Stimulated activated naive CD8-positive, alpha-beta T cell treated with anti-CD3 and anti-CD28 coated beads, Interleukin-15, amount 100 ng/mL, for 72 hours (primary cell): Measurements from ENCODE around the gene CYREN.
A peak's percentile ranks its signal among the peaks of the same experiment; 100 is the strongest.

Source experiments
- ATAC-seq: fragments of 150-1000 bp; cut with Tn5 transposase; 2 replicates; pipeline ENCODE4 v1.10.0; 2021; ENCODE audit warnings: mild to moderate bottlenecking, moderate library complexity
- DNase-seq, 2 donors: peaks; one replicate each; pipeline ENCODE4 v3.0.0; 2021 to 2022
- H3K27ac Mint-ChIP-seq, 2 donors: one replicate each; pipeline ENCODE4 v1.8.0; 2022; ENCODE audit warnings: mild to moderate bottlenecking in 2 of 2, mixed read lengths in 2 of 2, moderate library complexity in 2 of 2
- H3K27me3 Mint-ChIP-seq: one replicate; pipeline ENCODE4 v1.8.0; 2022; ENCODE audit warnings: mixed read lengths
- H3K4me1 Mint-ChIP-seq: one replicate; pipeline ENCODE4 v1.8.0; 2022; ENCODE audit warnings: mild to moderate bottlenecking, mixed read lengths
- H3K4me3 Mint-ChIP-seq, 2 donors: one replicate each; pipeline ENCODE4 v1.8.0; 2022; ENCODE audit warnings: mild to moderate bottlenecking in 2 of 2, mixed read lengths in 2 of 2, moderate library complexity in 1 of 2
- H3K9me3 Mint-ChIP-seq, 2 donors: one replicate each; pipeline ENCODE4 v1.8.0; 2022; ENCODE audit warnings: mixed read lengths in 2 of 2

Gene CYREN

GRCh38 chr7:135188298-135188984 is 17.9 kb upstream of the CYREN start:
- no peak for DNase-seq
- peak overlapping the region in 1 of 2 donors; percentile 28 for H3K27ac Mint-ChIP-seq

GRCh38 chr7:135186841-135187253 is 16.3 kb upstream of the CYREN start:
- Mint-ChIP-seq H3K27ac (peak overlapping the region in 1 of 2 donors; percentile 79), H3K4me1 (peaks cover 11% of the 10 kb centered on the region), H3K9me3 (peaks cover 5 to 20% of the 10 kb centered on the region in 2 donors), H3K4me3 (peak overlapping the region in 1 of 2 donors; percentile 54), H3K27me3 (no peaks in the 10 kb centered on the region)
- ATAC-seq: peak; percentile 84
- DNase-seq: peak in 1 of 2 donors; percentile 65

More at GRCh38 chr7:135188298-135188984, 17.9 kb upstream of the CYREN start:
- peaks cover 0 to 4% of the 10 kb centered on the region in 2 donors for H3K9me3 Mint-ChIP-seq
- H3K4me3 Mint-ChIP-seq: no peak overlapping the region
- peaks cover 11% of the 10 kb centered on the region for H3K4me1 Mint-ChIP-seq
- H3K27me3 Mint-ChIP-seq: no peaks in the 10 kb centered on the region
- no peak for ATAC-seq

GRCh38 chr7:135186261-135186540 is 15.7 kb upstream of the CYREN start:
- H3K4me3 Mint-ChIP-seq: no peak overlapping the region
- peaks cover 12 to 27% of the 10 kb centered on the region in 2 donors for H3K9me3 Mint-ChIP-seq
- DNase-seq (no peak), ATAC-seq (no peak)
- no peak overlapping the region for H3K27ac Mint-ChIP-seq
- H3K27me3 Mint-ChIP-seq: no peaks in the 10 kb centered on the region
- H3K4me1 Mint-ChIP-seq: peaks cover 11% of the 10 kb centered on the region

GRCh38 chr7:135185471-135186260 is 15.2 kb upstream of the CYREN start:
- Mint-ChIP-seq H3K4me1 (peaks cover 11% of the 10 kb centered on the region), H3K9me3 (peaks cover 14 to 30% of the 10 kb centered on the region in 2 donors), H3K4me3 (no peak overlapping the region), H3K27me3 (no peaks in the 10 kb centered on the region), H3K27ac (peak overlapping the region in 1 of 2 donors; percentile 58)
- no peak for ATAC-seq
- DNase-seq: no peak

GRCh38 chr7:135184254-135184841 is 13.8 kb upstream of the CYREN start:
- Mint-ChIP-seq H3K9me3 (peaks cover 14 to 33% of the 10 kb centered on the region in 2 donors), H3K27ac (peak overlapping the region; percentile 52 to 63), H3K4me3 (no peak overlapping the region), H3K4me1 (peaks cover 11% of the 10 kb centered on the region), H3K27me3 (no peaks in the 10 kb centered on the region)
- ATAC-seq (no peak), DNase-seq (no peak)

- Mint-ChIP-seq H3K27me3 (no peaks in the 10 kb centered on the region), H3K4me3 (no peak overlapping the region), H3K27ac (no peak overlapping the region), H3K9me3 (peaks cover 14 to 41% of the 10 kb centered on the region in 2 donors), H3K4me1 (peaks cover 11% of the 10 kb centered on the region)
- ATAC-seq (no peak), DNase-seq (no peak)
Observed at GRCh38 chr7:135183478-135183877, 13.0 kb upstream of the CYREN start.

- Mint-ChIP-seq H3K27me3 (no peaks in the 10 kb centered on the region), H3K27ac (no peak overlapping the region), H3K4me1 (peaks cover 11% of the 10 kb centered on the region), H3K9me3 (peaks cover 14 to 42% of the 10 kb centered on the region in 2 donors), H3K4me3 (no peak overlapping the region)
- DNase-seq (no peak), ATAC-seq (no peak)
Observed at GRCh38 chr7:135181929-135182678, 11.6 kb upstream of the CYREN start.

GRCh38 chr7:135181261-135181928 is 10.9 kb upstream of the CYREN start:
- no peak for ATAC-seq
- no peak overlapping the region for H3K27ac Mint-ChIP-seq
- no peak overlapping the region for H3K4me3 Mint-ChIP-seq
- peaks cover 4% of the 10 kb centered on the region for H3K4me1 Mint-ChIP-seq
- H3K9me3 Mint-ChIP-seq: peaks cover 14 to 42% of the 10 kb centered on the region in 2 donors
- H3K27me3 Mint-ChIP-seq: no peaks in the 10 kb centered on the region
- DNase-seq: no peak

GRCh38 chr7:135180122-135180521 is 9.6 kb upstream of the CYREN start:
- Mint-ChIP-seq H3K9me3 (peaks cover 14 to 42% of the 10 kb centered on the region in 2 donors), H3K4me1 (no peaks in the 10 kb centered on the region), H3K27me3 (no peaks in the 10 kb centered on the region), H3K4me3 (no peak overlapping the region), H3K27ac (no peak overlapping the region)
- DNase-seq (peak in 1 of 2 donors; percentile 45), ATAC-seq (peak; percentile 85)

GRCh38 chr7:135179321-135179925 is 8.9 kb upstream of the CYREN start:
- DNase-seq (no peak), ATAC-seq (no peak)
- Mint-ChIP-seq H3K4me3 (no peak overlapping the region), H3K27me3 (no peaks in the 10 kb centered on the region), H3K27ac (no peak overlapping the region), H3K4me1 (no peaks in the 10 kb centered on the region), H3K9me3 (peaks cover 14 to 42% of the 10 kb centered on the region in 2 donors)

GRCh38 chr7:135178364-135178763 is 7.9 kb upstream of the CYREN start:
- no peaks in the 10 kb centered on the region for H3K4me1 Mint-ChIP-seq

GRCh38 chr7:135177028-135177696 is 6.7 kb upstream of the CYREN start:
- DNase-seq (no peak), ATAC-seq (no peak)
- Mint-ChIP-seq H3K9me3 (peaks cover 9 to 25% of the 10 kb centered on the region in 2 donors), H3K4me1 (peaks cover 3% of the 10 kb centered on the region), H3K27ac (no peak overlapping the region), H3K4me3 (no peak overlapping the region), H3K27me3 (no peaks in the 10 kb centered on the region)

More at GRCh38 chr7:135178364-135178763, 7.9 kb upstream of the CYREN start:
- Mint-ChIP-seq H3K27me3 (no peaks in the 10 kb centered on the region), H3K27ac (no peak overlapping the region), H3K9me3 (peaks cover 14 to 37% of the 10 kb centered on the region in 2 donors), H3K4me3 (no peak overlapping the region)
- DNase-seq (no peak), ATAC-seq (no peak)

GRCh38 chr7:135175931-135176330 is 5.4 kb upstream of the CYREN start:
- Mint-ChIP-seq H3K9me3 (peaks cover 0 to 12% of the 10 kb centered on the region in 2 donors), H3K4me1 (peaks cover 16% of the 10 kb centered on the region), H3K4me3 (no peak overlapping the region), H3K27me3 (no peaks in the 10 kb centered on the region), H3K27ac (no peak overlapping the region)
- ATAC-seq (no peak), DNase-seq (no peak)

- Mint-ChIP-seq H3K27me3 (no peaks in the 10 kb centered on the region), H3K4me1 (peaks cover 20% of the 10 kb centered on the region), H3K9me3 (peaks cover 0 to 12% of the 10 kb centered on the region in 2 donors), H3K27ac (no peak overlapping the region), H3K4me3 (no peak overlapping the region)
- no peak for DNase-seq
- no peak for ATAC-seq
Observed at GRCh38 chr7:135174941-135175340, 4.4 kb upstream of the CYREN start.
